HCT116 (cell line): ENCODE results near the gene TMED10. TPM values are rescaled to one million over a fixed set of nuclear protein-coding genes. Genes with fewer than 3 reads are reported as not detected.

Experiments used
- ATAC-seq: fragments of 200-7000 bp; cut with Tn5 transposase; 2 replicates; pipeline ENCODE4 v1.9.1; 2020; ENCODE audit warnings: mild to moderate bottlenecking, moderate library complexity
- Bru-seq: library from RNA; stranded (reverse); fragments of 400-500 nt; gene quantifications from one replicate; lab custom pipeline; 2021; lab: Mats Ljungman, UMichigan
- BruChase-seq, 2 experiments: library from RNA; stranded (reverse); fragments of 400-500 nt; gene quantifications; one replicate each; lab custom pipeline; 2021; lab: Mats Ljungman, UMichigan
- BruUV-seq: library from RNA; stranded (reverse); fragments of 400-500 nt; replicated peaks from 2 replicates; lab custom pipeline; 2021; lab: Mats Ljungman, UMichigan
- CTCF ChIA-PET: fragments of 300-600 bp; sonication (Branson Sonifier 250); formaldehyde crosslinking; loops from one replicate; lab custom pipeline; 2021; ENCODE audit warnings: antibody characterized with exemption; lab: Charles Lee
- POLR2A ChIA-PET: fragments of 300-600, 350-600 bp; sonication (Branson Sonifier 250); formaldehyde crosslinking; loops from one replicate; lab custom pipeline; 2021; ENCODE audit warnings: antibody characterized with exemption; lab: Charles Lee
- RAD21 ChIA-PET, 2 experiments: fragments of 300-600 bp; sonication (Branson Sonifier 250); formaldehyde crosslinking; loops; one replicate each; lab custom pipeline; 2023; ENCODE audit warnings: low total read pairs in 2 of 2; ENCODE audit not compliant: uncharacterized antibody in 2 of 2, unreplicated experiment in 2 of 2, low non-redundant PET in 1 of 2; lab: Charles Lee
- DNase-seq: peaks from one replicate; pipeline ENCODE4 v3.0.0-alpha.2; 2010; ENCODE audit warnings: low read depth, low spot score
- H2AFZ ChIP-seq: fragments of 200-600 bp; shearing (Covaris generic), sonication (generic); 2 replicates; pipeline ENCODE4 v1.6.1; 2017; ENCODE audit warnings: low read depth, mixed run types, mixed read lengths, antibody characterized with exemption, low read length; ENCODE audit not compliant: poor library complexity, severe bottlenecking
- H3K27ac ChIP-seq: 2 replicates; pipeline ENCODE4 v1.5.1; 2012; ENCODE audit warnings: low read depth, low read length
- H3K27me3 ChIP-seq: fragments of 200-600 bp; sonication (generic); 2 replicates; pipeline ENCODE4 v1.6.1; 2016; ENCODE audit warnings: mixed run types, low read length, mixed read lengths; ENCODE audit not compliant: insufficient read depth
- H3K36me3 ChIP-seq, 2 experiments: fragments of 200-500 bp in 1 of 2; fragments of 200-600 bp in 1 of 2; sonication (Bioruptor generic) in 1 of 2; sonication (generic) in 1 of 2; 2 replicates each; pipeline versions ENCODE4 v1.5.1 to v1.6.1; 2014 to 2016; ENCODE audit warnings: low read length in 2 of 2, inconsistent platforms in 1 of 2, mixed read lengths in 1 of 2, mixed run types in 1 of 2; ENCODE audit not compliant: insufficient read depth in 2 of 2, control insufficient read depth in 1 of 2
- H3K4me1 ChIP-seq, 2 experiments: fragments of 200-600 bp in 1 of 2; sonication (generic) in 1 of 2; 2 replicates each; pipeline versions ENCODE4 v1.5.1 to v1.6.1; 2012 to 2017; ENCODE audit warnings: low read length in 2 of 2, inconsistent platforms in 1 of 2, mild to moderate bottlenecking in 1 of 2, mixed read lengths in 1 of 2, mixed run types in 1 of 2, moderate library complexity in 1 of 2; ENCODE audit not compliant: insufficient read depth in 2 of 2, control insufficient read depth in 1 of 2
- H3K4me2 ChIP-seq: fragments of 200-600 bp; sonication (generic); 2 replicates; pipeline ENCODE4 v1.6.1; 2017; ENCODE audit warnings: mixed run types, low read length, mixed read lengths
- H3K4me3 ChIP-seq, 2 experiments: fragments of 200-600 bp in 1 of 2; sonication (generic) in 1 of 2; replicated peaks in 1 of 2; 2 replicates each; pipeline ENCODE4 v1.5.1; 2011 to 2016; ENCODE audit warnings: low read length in 2 of 2, control low read depth in 1 of 2, low read depth in 1 of 2, mild to moderate bottlenecking in 1 of 2, mixed read lengths in 1 of 2, mixed run types in 1 of 2
- H3K79me2 ChIP-seq: fragments of 200-600 bp; sonication (generic); 2 replicates; pipeline ENCODE4 v1.6.1; 2017; ENCODE audit warnings: mild to moderate bottlenecking, mixed run types, low read length, moderate library complexity, mixed read lengths; ENCODE audit not compliant: insufficient read depth
- H3K9ac ChIP-seq: fragments of 200-600 bp; sonication (generic); 2 replicates; pipeline ENCODE4 v1.6.1; 2016; ENCODE audit warnings: low read length, mixed read lengths
- H3K9me2 ChIP-seq: fragments of 200-600 bp; sonication (generic), shearing (Covaris generic); 2 replicates; pipeline ENCODE4 v1.6.1; 2017; ENCODE audit warnings: mixed run types, mild to moderate bottlenecking, moderate library complexity; ENCODE audit not compliant: insufficient read depth
- H3K9me3 ChIP-seq, 2 experiments: fragments of 200-500 bp in 1 of 2; fragments of 200-600 bp in 1 of 2; sonication (Bioruptor generic) in 1 of 2; sonication (generic) in 1 of 2; 2 replicates each; pipeline ENCODE4 v1.6.1; 2014 to 2017; ENCODE audit warnings: low read length in 2 of 2, mixed read lengths in 2 of 2, inconsistent platforms in 1 of 2, low read depth in 1 of 2, mild to moderate bottlenecking in 1 of 2, mixed run types in 1 of 2, moderate library complexity in 1 of 2; ENCODE audit not compliant: control insufficient read depth in 1 of 2, insufficient read depth in 1 of 2
- H4K20me1 ChIP-seq: fragments of 200-600 bp; sonication (generic), shearing (Covaris generic); 2 replicates; pipeline ENCODE4 v1.6.1; 2017; ENCODE audit warnings: mixed run types, mild to moderate bottlenecking, moderate library complexity; ENCODE audit not compliant: insufficient read depth
- CBX3 ChIP-seq: IDR thresholded peaks from 2 replicates; pipeline ENCODE4 v1.6.1; 2012; ENCODE audit warnings: low read depth
- EGR1 ChIP-seq: IDR thresholded peaks from 2 replicates; pipeline ENCODE4 v1.6.1; 2012; ENCODE audit warnings: low read depth
- FOSL1 ChIP-seq: IDR thresholded peaks from 2 replicates; pipeline ENCODE4 v1.6.1; 2012; ENCODE audit warnings: low read depth
- MAX ChIP-seq: IDR thresholded peaks from 2 replicates; pipeline ENCODE4 v1.6.1; 2012
- POLR2A ChIP-seq: IDR thresholded peaks from 2 replicates; pipeline ENCODE4 v1.7.0; 2011; ENCODE audit warnings: borderline replicate concordance; ENCODE audit not compliant: insufficient read depth, insufficient read length; ENCODE audit errors: extremely low read depth
- POLR2AphosphoS5 ChIP-seq: IDR thresholded peaks from 2 replicates; pipeline ENCODE4 v1.6.1; 2011; ENCODE audit warnings: mild to moderate bottlenecking, low read depth, low read length, moderate library complexity
- REST ChIP-seq: IDR thresholded peaks from 2 replicates; pipeline ENCODE4 v1.6.1; 2012; ENCODE audit warnings: low read depth
- SIN3A ChIP-seq: IDR thresholded peaks from 2 replicates; pipeline ENCODE4 v1.6.1; 2012; ENCODE audit warnings: low read depth
- SRF ChIP-seq: IDR thresholded peaks from 2 replicates; pipeline ENCODE4 v1.6.1; 2012; ENCODE audit warnings: low read depth
- TCF7L2 ChIP-seq: IDR thresholded peaks from 2 replicates; pipeline ENCODE4 v1.7.0; 2011; ENCODE audit warnings: borderline replicate concordance, inconsistent platforms; ENCODE audit not compliant: insufficient read depth, insufficient read length; ENCODE audit errors: extremely low read depth
- YY1 ChIP-seq: IDR thresholded peaks from 2 replicates; pipeline ENCODE4 v1.6.1; 2011; ENCODE audit warnings: low read length, low read depth, moderate library complexity, mild to moderate bottlenecking; ENCODE audit not compliant: insufficient replicate concordance; ENCODE audit errors: extremely low read depth
- ZFX ChIP-seq: fragments of 450-650 bp; IDR thresholded peaks from 2 replicates; pipeline ENCODE4 v1.6.1; 2017
- ZNF274 ChIP-seq: fragments of 200-500 bp; sonication (Bioruptor generic); IDR thresholded peaks from 2 replicates; pipeline ENCODE4 v1.6.1; 2014; ENCODE audit warnings: mild to moderate bottlenecking, low read depth, low read length, inconsistent platforms
- intact Hi-C: fragments of 100-400 bp; cut with micrococcal nuclease; formaldehyde crosslinking; loops from 2 replicates; pipeline ENCODE4 v1.10.0; 2022
- long read RNA-seq: library from polyadenylated mRNA; unstranded; transcript quantifications from one replicate; pipeline ENCODE4 v2.0.0, GENCODE V29; 2021; ENCODE audit not compliant: unreplicated experiment
- polyA plus RNA-seq: library from polyadenylated mRNA; unstranded; fragments of >200 nt; gene quantifications from 2 replicates; pipeline ENCODE4 v1.2.1, GENCODE V29; 2012; ENCODE audit warnings: missing spikeins
- total RNA-seq: library from RNA; stranded (reverse); gene quantifications from one replicate; pipeline ENCODE4 v1.2.1, GENCODE V29; 2021; ENCODE audit not compliant: unreplicated experiment

The TMED10 gene
- 303 TPM for total RNA-seq
- 232 and 275 TPM in 2 replicates for polyA plus RNA-seq
- Bru-seq, nascent RNA, result percentile 93 among the genes with signal in this experiment
- percentile 98 among the genes with signal in this experiment for BruChase-seq, experiment 1, labeled RNA remaining after a 6-hour chase
- BruChase-seq, experiment 2, labeled RNA remaining after a 2-hour chase, result percentile 95 among the genes with signal in this experiment
- long read RNA-seq, full-length matches to known transcripts, result 298 of 358 reads
- long read RNA-seq, partial matches to known transcripts, result 3 of 358 reads
- long read RNA-seq, other reads (novel, unspliced or antisense), result 57 of 358 reads

- ATAC-seq, result peak; percentile 80
- H3K9me3 ChIP-seq, result no peaks in the 10 kb centered on the region
- DNase-seq, result peak; percentile 78
- H3K9ac ChIP-seq, result peak within 1 kb of the TSS; percentile 84
- H3K36me3 ChIP-seq, result no peaks in the 10 kb centered on the region
- TSS peak; percentile 81 for BruUV-seq
- POLR2A ChIA-PET, result no interaction called here
- H4K20me1 ChIP-seq, result 0 out of 2 replicates have a peak, but pooled peaks cover 4% of the 10 kb centered on the region
- TF ChIP-seq SRF (no peak), REST (no peak), MAX (peak; percentile 92), ZNF274 (no peak), EGR1 (peak; percentile 95), POLR2AphosphoS5 (peak; percentile 54), FOSL1 (no peak), ZFX (peak; percentile 97), TCF7L2 (peak; percentile 7), SIN3A (peak; percentile 24; the same call in 1 of the 2 replicates), POLR2A (peak; percentile 59), CBX3 (no peak), YY1 (peak; percentile 99)
- RAD21 ChIA-PET, result no interaction called here
- CTCF ChIA-PET, result no interaction called here
- H3K4me3 ChIP-seq, result peak within 1 kb of the TSS; percentile 67 to 88
- no peaks in the 10 kb centered on the region for H3K9me2 ChIP-seq
- peaks cover 52% of the 10 kb centered on the region for H3K79me2 ChIP-seq
- peak within 1 kb of the TSS; percentile 76 for H3K4me2 ChIP-seq
- peak within 1 kb of the TSS; percentile 71 for H2AFZ ChIP-seq
- intact Hi-C loops, result loop anchor here (1.0 to 2.0 kb wide), 3 partner anchors 24 to 118 kb away; no protein-coding TSS in a partner anchor
- H3K27ac ChIP-seq, result peak within 1 kb of the TSS; percentile 93
- H3K27me3 ChIP-seq, result no peaks in the 10 kb centered on the region
- H3K4me1 ChIP-seq, result peaks cover 2 to 13% of the 10 kb centered on the region in 2 experiments; a peak in 2 of 4 replicates
Observed at GRCh38 chr14:75176142-75176820, at the start of gene TMED10. TSS of gene TMED10 (minus strand) at chr14:75176612. CDS start at chr14:75176579, 33 bp downstream.
